Peyer's patch (tissue), 4 donors: Measurements from ENCODE around the gene DCAF17.

ENCODE experiments used
- POLR2A ChIP-seq, 2 donors: fragments of 450-650 bp; IDR thresholded peaks; one replicate each; pipeline ENCODE4 v1.5.1; 2017; ENCODE audit warnings: antibody characterized with exemption in 2 of 2, mild to moderate bottlenecking in 2 of 2, moderate library complexity in 2 of 2
- TF ChIP-seq, protein P1 (sequence below), 6 experiments: fragments of 450-650 bp in 4 of 6; fragments of 200-600 bp in 2 of 6; sonication (generic) in 1 of 6; IDR thresholded peaks; one replicate each; pipeline ENCODE4 v1.5.1; 2017 to 2019; ENCODE audit warnings: antibody characterized with exemption in 6 of 6, mild to moderate bottlenecking in 3 of 6, moderate library complexity in 1 of 6

DNA sequence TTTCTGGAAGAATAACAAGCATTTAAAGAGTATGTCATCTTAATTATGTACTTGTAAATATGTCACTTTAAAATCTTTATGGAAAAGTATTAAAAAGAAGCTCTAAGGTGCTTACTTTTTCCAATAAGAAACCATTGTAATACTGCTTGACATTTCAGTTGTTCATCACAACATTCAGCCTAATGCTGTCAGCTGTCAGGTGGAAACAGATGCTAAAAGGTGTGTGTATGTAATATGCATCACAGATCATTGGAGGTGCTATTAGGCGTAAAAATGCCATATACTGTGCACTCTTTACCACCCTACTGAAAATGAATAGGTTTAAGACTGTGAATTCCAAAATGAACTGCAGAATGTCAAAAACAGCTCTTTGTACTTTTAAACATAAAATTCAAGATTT is 40.5 kb upstream of the DCAF17 start:
- TF ChIP-seq, protein P1, sequence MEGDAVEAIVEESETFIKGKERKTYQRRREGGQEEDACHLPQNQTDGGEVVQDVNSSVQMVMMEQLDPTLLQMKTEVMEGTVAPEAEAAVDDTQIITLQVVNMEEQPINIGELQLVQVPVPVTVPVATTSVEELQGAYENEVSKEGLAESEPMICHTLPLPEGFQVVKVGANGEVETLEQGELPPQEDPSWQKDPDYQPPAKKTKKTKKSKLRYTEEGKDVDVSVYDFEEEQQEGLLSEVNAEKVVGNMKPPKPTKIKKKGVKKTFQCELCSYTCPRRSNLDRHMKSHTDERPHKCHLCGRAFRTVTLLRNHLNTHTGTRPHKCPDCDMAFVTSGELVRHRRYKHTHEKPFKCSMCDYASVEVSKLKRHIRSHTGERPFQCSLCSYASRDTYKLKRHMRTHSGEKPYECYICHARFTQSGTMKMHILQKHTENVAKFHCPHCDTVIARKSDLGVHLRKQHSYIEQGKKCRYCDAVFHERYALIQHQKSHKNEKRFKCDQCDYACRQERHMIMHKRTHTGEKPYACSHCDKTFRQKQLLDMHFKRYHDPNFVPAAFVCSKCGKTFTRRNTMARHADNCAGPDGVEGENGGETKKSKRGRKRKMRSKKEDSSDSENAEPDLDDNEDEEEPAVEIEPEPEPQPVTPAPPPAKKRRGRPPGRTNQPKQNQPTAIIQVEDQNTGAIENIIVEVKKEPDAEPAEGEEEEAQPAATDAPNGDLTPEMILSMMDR (IDR thresholded peaks at IDR 0.05), result no peak
- TF ChIP-seq POLR2A (IDR thresholded peaks at IDR 0.05), result no peak
